Measurements from ENCODE around the gene KRT13. TPM values are rescaled to one million over a fixed set of nuclear protein-coding genes. Genes with fewer than 3 reads are reported as not detected.

KRT13 gene
- total RNA-seq, 2 donors from 2014 or later = not detected

DNA sequence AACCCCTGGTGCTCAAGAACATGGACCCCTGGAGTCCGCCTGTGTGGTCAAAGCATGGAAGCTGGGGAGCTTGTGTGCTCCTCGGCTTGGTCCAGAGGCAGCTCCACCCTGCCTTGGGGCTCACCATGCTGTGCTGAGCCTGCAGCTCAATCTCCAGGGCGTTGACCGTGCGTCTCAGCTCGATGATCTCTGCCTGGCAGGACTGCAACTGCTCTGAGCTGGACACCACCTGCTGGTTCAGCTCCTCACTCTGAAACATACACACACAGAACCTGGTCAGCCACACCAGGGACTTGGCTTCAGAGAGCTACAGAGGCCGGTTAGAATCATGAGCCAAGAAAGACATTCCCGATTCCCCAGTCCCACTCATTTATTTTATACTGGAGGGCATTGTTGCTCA, 27.2 kb downstream of the KRT13 start:
- Histone ChIP-seq H3K27ac (ENCODE audit: low read depth, low read length) (no peak overlapping the region), H3K27me3 (ENCODE audit: control insufficient read depth, insufficient read depth, low read length, poor library complexity, severe bottlenecking) (no peaks in the 10 kb centered on the region), H3K36me3 (ENCODE audit: control insufficient read depth, insufficient read depth, low read length) (no peaks in the 10 kb centered on the region), H3K4me3 (ENCODE audit: low read length) (no peak overlapping the region), H3K4me1 (ENCODE audit: control insufficient read depth, insufficient read depth, low read length) (no peaks in the 10 kb centered on the region), H3K9me3 (ENCODE audit: control insufficient read depth, low read length) (no peaks in the 10 kb centered on the region), H3K9ac (ENCODE audit: extremely low read depth, low read length, poor library complexity, severe bottlenecking) (no peak overlapping the region)
- Mint-ChIP-seq H3K36me3 (ENCODE audit: low read depth) (no peaks in the 10 kb centered on the region), H3K27ac (no peak overlapping the region), H3K4me1 (peaks cover under 1% of the 10 kb centered on the region), H3K4me3 (no peak overlapping the region), H3K27me3 (ENCODE audit: insufficient read depth) (peaks cover 2% of the 10 kb centered on the region), H3K9me3 (no peaks in the 10 kb centered on the region)
- TF ChIP-seq, protein P1, sequence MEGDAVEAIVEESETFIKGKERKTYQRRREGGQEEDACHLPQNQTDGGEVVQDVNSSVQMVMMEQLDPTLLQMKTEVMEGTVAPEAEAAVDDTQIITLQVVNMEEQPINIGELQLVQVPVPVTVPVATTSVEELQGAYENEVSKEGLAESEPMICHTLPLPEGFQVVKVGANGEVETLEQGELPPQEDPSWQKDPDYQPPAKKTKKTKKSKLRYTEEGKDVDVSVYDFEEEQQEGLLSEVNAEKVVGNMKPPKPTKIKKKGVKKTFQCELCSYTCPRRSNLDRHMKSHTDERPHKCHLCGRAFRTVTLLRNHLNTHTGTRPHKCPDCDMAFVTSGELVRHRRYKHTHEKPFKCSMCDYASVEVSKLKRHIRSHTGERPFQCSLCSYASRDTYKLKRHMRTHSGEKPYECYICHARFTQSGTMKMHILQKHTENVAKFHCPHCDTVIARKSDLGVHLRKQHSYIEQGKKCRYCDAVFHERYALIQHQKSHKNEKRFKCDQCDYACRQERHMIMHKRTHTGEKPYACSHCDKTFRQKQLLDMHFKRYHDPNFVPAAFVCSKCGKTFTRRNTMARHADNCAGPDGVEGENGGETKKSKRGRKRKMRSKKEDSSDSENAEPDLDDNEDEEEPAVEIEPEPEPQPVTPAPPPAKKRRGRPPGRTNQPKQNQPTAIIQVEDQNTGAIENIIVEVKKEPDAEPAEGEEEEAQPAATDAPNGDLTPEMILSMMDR (conservative IDR thresholded peaks at IDR 0.05) = no peak
- 94 to 98% methylated on average over 6 to 8 of the region's 8 CpGs for WGBS, 2 experiments (ENCODE audit: insufficient coverage in 1 of 2, insufficient read length in 1 of 2)
- DNase-seq = no peak

DNA sequence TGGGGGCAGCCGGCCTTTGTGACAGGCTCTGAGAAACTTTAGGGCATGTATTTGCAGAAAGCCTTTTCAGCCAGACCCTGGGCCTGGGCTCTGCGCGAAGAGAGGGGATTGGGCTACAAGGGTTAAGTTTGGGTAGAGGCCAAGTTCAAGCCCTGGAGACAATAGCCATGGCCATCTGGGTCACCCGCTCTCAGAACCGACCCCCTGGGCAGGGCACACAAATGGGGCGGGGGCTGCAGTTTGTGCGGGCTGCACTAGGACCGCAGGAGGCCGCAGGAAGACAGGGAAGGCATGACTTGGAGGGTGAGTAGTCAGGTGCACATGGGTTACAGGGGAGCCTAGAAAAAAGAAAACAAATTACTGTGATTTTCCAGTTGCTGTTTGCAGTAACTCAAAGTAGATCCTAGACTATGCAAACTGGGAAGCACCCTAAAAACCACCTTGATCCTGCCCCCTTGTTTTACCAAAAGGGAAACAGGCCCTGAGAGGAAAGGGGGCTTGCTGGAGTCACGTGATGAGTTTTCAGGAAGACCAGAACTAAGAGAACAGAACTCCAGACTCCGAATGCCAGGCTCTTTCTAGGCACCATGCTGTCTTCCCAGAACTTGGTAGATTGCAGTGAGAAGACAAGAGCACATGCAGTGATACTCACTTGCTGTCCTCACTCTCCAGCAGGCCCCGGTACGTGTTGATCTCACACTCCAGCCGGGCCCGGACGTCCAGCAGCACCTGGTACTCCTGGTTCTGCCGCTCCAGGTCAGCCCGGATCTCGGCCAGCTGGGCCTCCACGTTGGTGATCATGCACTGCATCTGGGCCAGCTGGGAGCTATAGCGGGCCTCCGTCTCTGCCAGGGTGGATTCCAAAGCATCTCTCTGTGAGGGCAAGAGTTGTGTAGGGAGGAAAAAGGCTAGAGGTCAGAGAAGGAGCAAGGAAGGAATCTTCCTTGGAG, 28.3 kb downstream of the KRT13 start:
- no peak for DNase-seq
- H3K9me3 Mint-ChIP-seq = peaks cover 5% of the 10 kb centered on the region
- Histone ChIP-seq H3K36me3 (ENCODE audit: control insufficient read depth, insufficient read depth, low read length) (no peaks in the 10 kb centered on the region), H3K9ac (ENCODE audit: extremely low read depth, low read length, poor library complexity, severe bottlenecking) (no peak overlapping the region), H3K27me3 (ENCODE audit: control insufficient read depth, insufficient read depth, low read length, poor library complexity, severe bottlenecking) (no peaks in the 10 kb centered on the region), H3K27ac (ENCODE audit: low read depth, low read length) (no peak overlapping the region), H3K9me3 (ENCODE audit: control insufficient read depth, low read length) (peaks cover 1% of the 10 kb centered on the region), H3K4me1 (ENCODE audit: control insufficient read depth, insufficient read depth, low read length) (no peaks in the 10 kb centered on the region), H3K4me3 (ENCODE audit: low read length) (no peak overlapping the region)
- TF ChIP-seq, protein P1 (conservative IDR thresholded peaks at IDR 0.05) = no peak
- 92 to 95% methylated on average over 19 to 22 of the region's 22 CpGs for WGBS, 2 experiments (ENCODE audit: insufficient coverage in 1 of 2, insufficient read length in 1 of 2)
- H3K4me3 Mint-ChIP-seq = no peak overlapping the region
- no peaks in the 10 kb centered on the region for H3K4me1 Mint-ChIP-seq
- no peaks in the 10 kb centered on the region for H3K36me3 Mint-ChIP-seq (ENCODE audit: low read depth)
- H3K27me3 Mint-ChIP-seq (ENCODE audit: insufficient read depth) = peaks cover 6% of the 10 kb centered on the region
- H3K27ac Mint-ChIP-seq = no peak overlapping the region

DNA sequence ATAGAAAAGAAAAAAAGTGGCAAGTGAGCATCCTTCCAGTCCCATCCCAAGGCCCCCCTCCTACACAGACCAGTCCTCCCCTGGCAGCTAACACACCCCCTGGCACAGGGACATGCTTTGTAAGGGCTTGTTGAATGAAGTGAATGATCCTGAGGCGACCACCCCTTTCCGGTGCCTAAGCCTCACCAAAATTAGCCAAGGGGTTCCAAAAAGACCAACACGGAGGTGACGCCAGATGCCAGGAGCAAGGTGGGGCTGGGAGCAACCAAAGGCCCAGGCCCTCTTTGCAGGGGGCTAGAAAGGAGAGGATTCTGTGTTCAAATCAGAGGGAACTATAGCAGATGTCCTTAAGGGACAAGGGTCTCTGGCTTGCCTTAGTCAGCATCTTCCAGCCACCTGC, 30.0 kb downstream of the KRT13 start:
- Mint-ChIP-seq H3K4me3 (no peak overlapping the region), H3K27me3 (ENCODE audit: insufficient read depth) (peaks cover 9% of the 10 kb centered on the region), H3K27ac (no peak overlapping the region), H3K36me3 (ENCODE audit: low read depth) (no peaks in the 10 kb centered on the region), H3K4me1 (no peaks in the 10 kb centered on the region), H3K9me3 (peaks cover 6% of the 10 kb centered on the region)
- Histone ChIP-seq H3K9me3 (ENCODE audit: control insufficient read depth, low read length) (peaks cover 11% of the 10 kb centered on the region), H3K9ac (ENCODE audit: extremely low read depth, low read length, poor library complexity, severe bottlenecking) (no peak overlapping the region), H3K36me3 (ENCODE audit: control insufficient read depth, insufficient read depth, low read length) (no peaks in the 10 kb centered on the region), H3K27ac (ENCODE audit: low read depth, low read length) (no peak overlapping the region), H3K27me3 (ENCODE audit: control insufficient read depth, insufficient read depth, low read length, poor library complexity, severe bottlenecking) (no peaks in the 10 kb centered on the region), H3K4me1 (ENCODE audit: control insufficient read depth, insufficient read depth, low read length) (no peaks in the 10 kb centered on the region), H3K4me3 (ENCODE audit: low read length) (no peak overlapping the region)
- 98 to 100% methylated on average over 4 of the region's 4 CpGs for WGBS, 2 experiments (ENCODE audit: insufficient coverage in 1 of 2, insufficient read length in 1 of 2)
- no peak for DNase-seq
- TF ChIP-seq, protein P1 (conservative IDR thresholded peaks at IDR 0.05) = no peak
